MCF 10A (cell line): ENCODE measurements around the gene MBOAT2. TPM values are rescaled to one million over a fixed set of nuclear protein-coding genes. Genes with fewer than 3 reads are reported as not detected.

Experiments used
- BruUV-seq: library from RNA; stranded (reverse); fragments of 400-500 nt; replicated peaks from 2 replicates; lab custom pipeline; 2021; lab: Mats Ljungman, UMichigan
- CTCF ChIA-PET: fragments of 300-600 bp; sonication (Branson Sonifier 250); formaldehyde crosslinking; extraction: SDS; loops from one replicate; lab custom pipeline; 2021; ENCODE audit warnings: antibody characterized with exemption, inconsistent platforms; lab: Yijun Ruan, JAX
- POLR2A ChIA-PET: fragments of 300-600, 350-650 bp; sonication (Branson Sonifier 250); formaldehyde crosslinking; extraction: SDS; loops from one replicate; lab custom pipeline; 2020; ENCODE audit warnings: antibody characterized with exemption, inconsistent platforms; lab: Yijun Ruan, JAX
- DNase-seq: peaks from one replicate; pipeline ENCODE4 v3.0.0-alpha.2; 2018; ENCODE audit not compliant: unreplicated experiment
- H3K27ac Mint-ChIP-seq: one replicate; pipeline ENCODE4 v1.8.0; 2022; ENCODE audit warnings: mild to moderate bottlenecking, low read depth, mixed read lengths; ENCODE audit not compliant: unreplicated experiment
- H3K27me3 Mint-ChIP-seq: one replicate; pipeline ENCODE4 v1.8.0; 2022; ENCODE audit warnings: mixed read lengths; ENCODE audit not compliant: insufficient read depth, unreplicated experiment
- H3K36me3 Mint-ChIP-seq: one replicate; pipeline ENCODE4 v1.8.0; 2022; ENCODE audit warnings: mild to moderate bottlenecking, moderate library complexity, mixed read lengths; ENCODE audit not compliant: insufficient read depth, unreplicated experiment
- H3K4me1 Mint-ChIP-seq: one replicate; pipeline ENCODE4 v1.8.0; 2022; ENCODE audit warnings: mixed read lengths; ENCODE audit not compliant: insufficient read depth, unreplicated experiment
- H3K4me3 Mint-ChIP-seq: one replicate; pipeline ENCODE4 v1.8.0; 2022; ENCODE audit warnings: mild to moderate bottlenecking, moderate library complexity, mixed read lengths; ENCODE audit not compliant: unreplicated experiment
- H3K9me3 Mint-ChIP-seq: one replicate; pipeline ENCODE4 v1.8.0; 2022; ENCODE audit warnings: mixed read lengths; ENCODE audit not compliant: unreplicated experiment
- intact Hi-C: fragments of 100-400 bp; cut with micrococcal nuclease; formaldehyde crosslinking; loops from 2 replicates; pipeline ENCODE4 v1.14.1; 2022
- total RNA-seq: library from RNA; stranded (reverse); gene quantifications from 2 replicates; pipeline ENCODE4 v1.2.3, GENCODE V29; 2022
- TF ChIP-seq, protein P1 (sequence below): fragments of 200-600 bp; IDR thresholded peaks from one replicate; pipeline ENCODE4 v1.8.0; 2022; ENCODE audit warnings: antibody characterized with exemption, mild to moderate bottlenecking; ENCODE audit not compliant: unreplicated experiment

MBOAT2 gene
- total RNA-seq, 1 experiment from 2014 or later, result 34.7 TPM

DNA sequence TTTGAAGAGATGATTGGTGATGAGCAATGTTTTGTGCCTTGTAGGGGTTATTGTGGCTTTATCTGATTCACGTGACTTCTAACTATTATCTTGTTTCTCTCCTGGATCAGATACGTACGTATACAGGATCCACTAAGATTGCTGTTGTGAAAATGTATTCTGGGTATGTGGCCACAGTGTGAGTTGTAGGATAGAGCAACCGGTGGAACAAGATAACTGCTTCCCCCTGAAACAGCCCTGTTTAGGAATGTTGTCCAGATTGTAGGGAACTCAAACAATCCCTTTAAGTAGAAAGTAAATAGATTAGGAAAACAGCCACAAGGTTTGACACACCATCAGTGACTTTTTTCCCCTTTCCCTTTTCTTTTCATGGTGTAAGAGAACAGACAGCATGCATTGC lies 22.3 kb upstream of the MBOAT2 start:
- no peaks in the 10 kb centered on the region for H3K36me3 Mint-ChIP-seq
- no peaks in the 10 kb centered on the region for H3K9me3 Mint-ChIP-seq
- no peak overlapping the region for H3K27ac Mint-ChIP-seq
- intact Hi-C loops, result no loop called here
- no peak overlapping the region for H3K4me3 Mint-ChIP-seq
- no TSS peak for BruUV-seq
- TF ChIP-seq, protein P1, sequence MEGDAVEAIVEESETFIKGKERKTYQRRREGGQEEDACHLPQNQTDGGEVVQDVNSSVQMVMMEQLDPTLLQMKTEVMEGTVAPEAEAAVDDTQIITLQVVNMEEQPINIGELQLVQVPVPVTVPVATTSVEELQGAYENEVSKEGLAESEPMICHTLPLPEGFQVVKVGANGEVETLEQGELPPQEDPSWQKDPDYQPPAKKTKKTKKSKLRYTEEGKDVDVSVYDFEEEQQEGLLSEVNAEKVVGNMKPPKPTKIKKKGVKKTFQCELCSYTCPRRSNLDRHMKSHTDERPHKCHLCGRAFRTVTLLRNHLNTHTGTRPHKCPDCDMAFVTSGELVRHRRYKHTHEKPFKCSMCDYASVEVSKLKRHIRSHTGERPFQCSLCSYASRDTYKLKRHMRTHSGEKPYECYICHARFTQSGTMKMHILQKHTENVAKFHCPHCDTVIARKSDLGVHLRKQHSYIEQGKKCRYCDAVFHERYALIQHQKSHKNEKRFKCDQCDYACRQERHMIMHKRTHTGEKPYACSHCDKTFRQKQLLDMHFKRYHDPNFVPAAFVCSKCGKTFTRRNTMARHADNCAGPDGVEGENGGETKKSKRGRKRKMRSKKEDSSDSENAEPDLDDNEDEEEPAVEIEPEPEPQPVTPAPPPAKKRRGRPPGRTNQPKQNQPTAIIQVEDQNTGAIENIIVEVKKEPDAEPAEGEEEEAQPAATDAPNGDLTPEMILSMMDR, result no peak
- H3K27me3 Mint-ChIP-seq, result no peaks in the 10 kb centered on the region
- ChIA-PET CTCF (no interaction called here), POLR2A (no interaction called here)
- peaks cover 2% of the 10 kb centered on the region for H3K4me1 Mint-ChIP-seq
- no peak for DNase-seq

DNA sequence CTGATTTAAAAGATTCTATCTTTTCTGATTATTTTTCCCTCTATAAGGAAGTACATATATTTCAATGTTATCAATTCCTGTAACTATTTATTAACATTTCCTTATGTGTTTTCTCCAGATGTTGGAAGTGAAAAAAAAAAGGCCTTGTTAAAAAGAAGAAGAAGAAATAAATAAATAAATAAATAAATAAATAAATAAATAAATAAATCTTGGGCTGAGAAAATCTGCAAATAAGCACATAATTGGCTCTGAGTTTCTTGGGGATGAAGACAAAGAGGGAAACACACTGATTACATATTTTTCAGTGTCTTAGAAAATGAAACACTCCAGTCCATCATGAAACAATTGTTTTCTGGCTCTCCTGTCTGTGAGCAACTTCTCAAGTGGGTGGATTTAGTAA lies 21.1 kb upstream of the MBOAT2 start:
- DNase-seq, result no peak
- POLR2A ChIA-PET, result interaction anchor here (0.6 to 0.8 kb wide), 2 partner anchors 22 to 234 kb away, joined by 3 read pairs; no protein-coding TSS in a partner anchor
- Mint-ChIP-seq H3K9me3 (no peaks in the 10 kb centered on the region), H3K4me3 (no peak overlapping the region), H3K27ac (no peak overlapping the region), H3K4me1 (no peaks in the 10 kb centered on the region), H3K36me3 (no peaks in the 10 kb centered on the region), H3K27me3 (no peaks in the 10 kb centered on the region)
- CTCF ChIA-PET, result interaction anchor here (0.6 to 1.0 kb wide), 2 partner anchors 19 to 29 kb away, joined by 3 to 6 read pairs; no protein-coding TSS in a partner anchor
- intact Hi-C loops, result no loop called here
- TF ChIP-seq, protein P1, result no peak
- no TSS peak for BruUV-seq

DNA sequence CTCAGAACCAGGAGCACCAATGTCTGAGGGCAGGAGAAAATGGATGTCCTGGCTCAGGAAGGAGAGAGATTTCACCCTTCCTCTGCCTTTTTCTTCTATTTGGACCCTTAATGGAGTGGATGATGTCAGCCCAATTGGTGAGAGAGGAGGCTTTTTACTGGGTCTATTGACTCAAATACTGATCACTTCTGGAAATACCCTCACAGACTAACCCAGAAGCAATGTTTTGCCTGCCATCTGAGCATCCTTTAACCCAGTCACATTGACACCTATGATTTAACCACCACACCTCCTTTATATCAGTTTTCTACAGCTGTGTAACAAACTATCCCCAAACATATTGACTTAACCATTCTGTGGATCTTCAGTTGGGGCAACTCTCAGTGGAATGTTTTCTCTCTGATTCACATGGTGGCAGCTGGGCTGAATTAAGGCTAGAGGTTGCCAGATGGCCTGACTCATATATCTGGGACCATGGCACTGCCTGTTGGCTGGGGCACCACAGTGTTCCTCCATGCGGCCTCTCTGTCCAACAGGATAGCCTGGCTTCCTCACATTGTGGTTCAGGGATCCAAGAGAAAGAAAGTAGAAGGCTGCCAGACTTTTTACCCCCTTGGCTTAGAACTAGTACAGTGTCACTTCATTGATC lies 18.2 kb upstream of the MBOAT2 start:
- Mint-ChIP-seq H3K27ac (no peak overlapping the region), H3K36me3 (no peaks in the 10 kb centered on the region), H3K4me1 (no peaks in the 10 kb centered on the region), H3K9me3 (no peaks in the 10 kb centered on the region), H3K27me3 (no peaks in the 10 kb centered on the region), H3K4me3 (no peak overlapping the region)
- ChIA-PET CTCF (no interaction called here), POLR2A (interaction anchor here (0.9 kb wide), 1 partner anchor 18 kb away, joined by 4 read pairs; the partner anchor contains the start of gene MBOAT2)
- no TSS peak for BruUV-seq
- TF ChIP-seq, protein P1, result no peak
- intact Hi-C loops, result no loop called here
- peak; percentile 32 for DNase-seq

DNA sequence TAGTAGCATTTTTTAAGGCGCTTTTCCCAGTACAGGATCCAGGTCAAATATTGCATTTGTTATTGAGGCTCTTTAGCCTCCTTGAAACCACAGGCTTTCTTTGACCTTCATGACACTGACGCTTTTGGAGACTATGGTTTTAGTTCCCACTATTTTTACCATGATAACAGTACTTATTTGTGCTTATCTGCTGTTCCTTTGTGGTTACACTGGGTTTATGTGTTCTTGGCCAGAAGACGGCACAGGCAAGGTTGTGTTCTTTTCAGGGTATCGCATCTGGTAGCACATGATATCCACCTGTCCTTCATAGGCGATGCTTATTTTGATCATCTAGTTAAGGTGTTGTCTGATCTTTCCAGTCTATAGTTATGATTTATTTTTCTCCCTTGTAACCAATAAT lies 16.8 kb upstream of the MBOAT2 start:
- no peak overlapping the region for H3K4me3 Mint-ChIP-seq
- H3K27me3 Mint-ChIP-seq, result no peaks in the 10 kb centered on the region
- H3K9me3 Mint-ChIP-seq, result no peaks in the 10 kb centered on the region

More for the DNA sequence above, 16.8 kb upstream of the MBOAT2 start:
- TF ChIP-seq, protein P1, result no peak
- Mint-ChIP-seq H3K36me3 (no peaks in the 10 kb centered on the region), H3K4me1 (no peaks in the 10 kb centered on the region), H3K27ac (no peak overlapping the region)
- no peak for DNase-seq
- BruUV-seq, result no TSS peak
- ChIA-PET CTCF (no interaction called here), POLR2A (no interaction called here)
- intact Hi-C loops, result no loop called here
